H9 (cell line): ENCODE data around the gene COA8. TPM values are rescaled to one million over a fixed set of nuclear protein-coding genes. Genes with fewer than 3 reads are reported as not detected.

Source experiments
- DNase-seq: peaks from one replicate; pipeline ENCODE4 v3.0.0-alpha.2; 2017
- H2AFZ ChIP-seq: one replicate; pipeline ENCODE4 v1.6.1; 2013; ENCODE audit warnings: mild to moderate bottlenecking, low read length, control low read depth, moderate library complexity
- H2AK5ac ChIP-seq: 2 replicates; pipeline ENCODE4 v1.6.1; 2013; ENCODE audit warnings: low read length, control low read depth, mixed read lengths; ENCODE audit not compliant: insufficient read length
- H2BK120ac ChIP-seq: one replicate; pipeline ENCODE4 v1.6.1; 2013; ENCODE audit warnings: low read depth, mild to moderate bottlenecking, low read length, control low read depth, inconsistent platforms; ENCODE audit not compliant: poor library complexity, severe bottlenecking
- H2BK12ac ChIP-seq: 2 replicates; pipeline ENCODE4 v1.6.1; 2013; ENCODE audit warnings: low read length, control low read depth, mixed read lengths, low read depth; ENCODE audit not compliant: insufficient read length
- H2BK15ac ChIP-seq: 2 replicates; pipeline ENCODE4 v1.6.1; 2013; ENCODE audit warnings: low read depth, low read length, control low read depth
- H2BK20ac ChIP-seq: one replicate; pipeline ENCODE4 v1.6.1; 2013; ENCODE audit warnings: low read depth, mild to moderate bottlenecking, low read length, control low read depth, inconsistent platforms; ENCODE audit not compliant: poor library complexity, severe bottlenecking
- H2BK5ac ChIP-seq: 2 replicates; pipeline ENCODE4 v1.6.1; 2013; ENCODE audit warnings: low read length, control low read depth, mixed read lengths; ENCODE audit not compliant: insufficient read length
- H3K14ac ChIP-seq: 2 replicates; pipeline ENCODE4 v1.6.1; 2013; ENCODE audit warnings: low read length, control low read depth; ENCODE audit not compliant: insufficient read depth
- H3K18ac ChIP-seq: 2 replicates; pipeline ENCODE4 v1.6.1; 2013; ENCODE audit warnings: low read depth, mild to moderate bottlenecking, mixed read lengths, low read length, control low read depth; ENCODE audit not compliant: insufficient read length
- H3K23ac ChIP-seq: 2 replicates; pipeline ENCODE4 v1.6.1; 2013; ENCODE audit warnings: low read length, control low read depth, mixed read lengths, low read depth; ENCODE audit not compliant: insufficient read length
- H3K23me2 ChIP-seq: 2 replicates; pipeline ENCODE4 v1.6.1; 2013; ENCODE audit warnings: low read depth, mild to moderate bottlenecking, mixed read lengths, low read length, control low read depth; ENCODE audit not compliant: insufficient read length, poor library complexity, severe bottlenecking
- H3K27ac ChIP-seq: 2 replicates; pipeline ENCODE4 v1.5.1; 2013; ENCODE audit warnings: low read length, control low read depth, mixed read lengths, low read depth; ENCODE audit not compliant: insufficient read length
- H3K27me3 ChIP-seq: 2 replicates; pipeline ENCODE4 v1.6.1; 2013; ENCODE audit warnings: low read length, control low read depth, inconsistent platforms; ENCODE audit not compliant: insufficient read depth
- H3K4ac ChIP-seq: 2 replicates; pipeline ENCODE4 v1.6.1; 2013; ENCODE audit warnings: low read depth, mild to moderate bottlenecking, control low read depth, inconsistent platforms, low read length, moderate library complexity
- H3K4me1 ChIP-seq: 2 replicates; pipeline ENCODE4 v1.6.1; 2013; ENCODE audit warnings: low read length, control low read depth, inconsistent platforms; ENCODE audit not compliant: insufficient read depth
- H3K4me2 ChIP-seq: 2 replicates; pipeline ENCODE4 v1.6.1; 2013; ENCODE audit warnings: low read length, control low read depth, mixed read lengths; ENCODE audit not compliant: insufficient read length, insufficient read depth
- H3K56ac ChIP-seq: 2 replicates; pipeline ENCODE4 v1.6.1; 2013; ENCODE audit warnings: low read depth, mild to moderate bottlenecking, mixed read lengths, low read length, control low read depth; ENCODE audit not compliant: insufficient read length
- H3K79me1 ChIP-seq: 2 replicates; pipeline ENCODE4 v1.6.1; 2013; ENCODE audit warnings: low read depth, mild to moderate bottlenecking, moderate library complexity, low read length, control low read depth, inconsistent platforms; ENCODE audit not compliant: insufficient read depth, poor library complexity, severe bottlenecking
- H3K79me2 ChIP-seq: 2 replicates; pipeline ENCODE4 v1.6.1; 2013; ENCODE audit warnings: low read length, control low read depth, inconsistent platforms; ENCODE audit not compliant: insufficient read depth
- H3K9ac ChIP-seq: 2 replicates; pipeline ENCODE4 v1.6.1; 2013; ENCODE audit warnings: low read length, control low read depth, mixed read lengths; ENCODE audit not compliant: insufficient read length; ENCODE audit errors: extremely low read depth
- H3K9me3 ChIP-seq: one replicate; pipeline ENCODE4 v1.6.1; 2013; ENCODE audit warnings: low read depth, low read length, inconsistent platforms; ENCODE audit not compliant: control insufficient read depth
- H3T11ph ChIP-seq: one replicate; pipeline ENCODE4 v1.6.1; 2013; ENCODE audit warnings: mild to moderate bottlenecking, low read length, control low read depth, inconsistent platforms
- H4K20me1 ChIP-seq: one replicate; pipeline ENCODE4 v1.6.1; 2013; ENCODE audit not compliant: control insufficient read depth, insufficient read length, insufficient read depth
- H4K5ac ChIP-seq: 2 replicates; pipeline ENCODE4 v1.6.1; 2013; ENCODE audit warnings: low read depth, mild to moderate bottlenecking, mixed read lengths, low read length, control low read depth; ENCODE audit not compliant: insufficient read length
- H4K8ac ChIP-seq: replicated peaks from 2 replicates; pipeline ENCODE4 v1.6.1; 2013; ENCODE audit warnings: low read length, control low read depth, mixed read lengths, low read depth; ENCODE audit not compliant: insufficient read length
- H4K91ac ChIP-seq: 2 replicates; pipeline ENCODE4 v1.6.1; 2013; ENCODE audit warnings: low read depth, mild to moderate bottlenecking, moderate library complexity, mixed read lengths, low read length, control low read depth; ENCODE audit not compliant: insufficient read length
- H3K27ac Mint-ChIP-seq, 3 experiments: 2 replicates in 2 of 3; 3 replicates in 1 of 3; pipeline ENCODE4 v1.8.0; 2020 to 2021; ENCODE audit warnings: mixed read lengths in 3 of 3, mild to moderate bottlenecking in 1 of 3, moderate library complexity in 1 of 3
- H3K27me3 Mint-ChIP-seq: 2 replicates; pipeline ENCODE4 v1.8.0; 2021; ENCODE audit warnings: low read depth, mild to moderate bottlenecking, moderate library complexity, mixed read lengths
- H3K36me3 Mint-ChIP-seq, 3 experiments: 2 replicates in 2 of 3; 3 replicates in 1 of 3; pipeline ENCODE4 v1.8.0; 2020 to 2021; ENCODE audit warnings: low read depth in 3 of 3, mixed read lengths in 3 of 3; ENCODE audit not compliant: insufficient read depth in 1 of 3
- H3K4me1 Mint-ChIP-seq, 2 experiments: 2 replicates each; pipeline ENCODE4 v1.8.0; 2020; ENCODE audit warnings: mixed read lengths in 2 of 2
- H3K4me3 Mint-ChIP-seq, 2 experiments: 2 replicates in 1 of 2; 3 replicates in 1 of 2; pipeline ENCODE4 v1.8.0; 2020 to 2021; ENCODE audit warnings: mild to moderate bottlenecking in 2 of 2, mixed read lengths in 2 of 2, moderate library complexity in 1 of 2
- H3K9me3 Mint-ChIP-seq, 2 experiments: 2 replicates in 1 of 2; 3 replicates in 1 of 2; pipeline ENCODE4 v1.8.0; 2020; ENCODE audit warnings: mild to moderate bottlenecking in 2 of 2, mixed read lengths in 2 of 2, moderate library complexity in 1 of 2
- WGBS: extraction: QIAGEN DNeasy Blood & Tissue Kit; methylation state at CpG from one replicate; pipeline ENCODE4 v1.1.7; 2013; ENCODE audit warnings: missing lambda C conversion rate, low lambda C conversion rate, mixed read lengths; ENCODE audit not compliant: insufficient read length; ENCODE audit errors: extremely low coverage; 5-methylcytosine and 5-hydroxymethylcytosine counted together
- total RNA-seq: library from RNA; stranded (reverse); gene quantifications from 2 replicates; pipeline ENCODE4 v1.2.1, GENCODE V29; 2021
- TF ChIP-seq, protein P1 (sequence below): fragments of 200-600 bp; sonication (generic); conservative IDR thresholded peaks from 3 replicates; pipeline ENCODE4 v1.8.0; 2021; ENCODE audit warnings: antibody characterized with exemption, mild to moderate bottlenecking

The COA8 gene
- total RNA-seq, 1 experiment from 2014 or later = 45.5 TPM

DNA sequence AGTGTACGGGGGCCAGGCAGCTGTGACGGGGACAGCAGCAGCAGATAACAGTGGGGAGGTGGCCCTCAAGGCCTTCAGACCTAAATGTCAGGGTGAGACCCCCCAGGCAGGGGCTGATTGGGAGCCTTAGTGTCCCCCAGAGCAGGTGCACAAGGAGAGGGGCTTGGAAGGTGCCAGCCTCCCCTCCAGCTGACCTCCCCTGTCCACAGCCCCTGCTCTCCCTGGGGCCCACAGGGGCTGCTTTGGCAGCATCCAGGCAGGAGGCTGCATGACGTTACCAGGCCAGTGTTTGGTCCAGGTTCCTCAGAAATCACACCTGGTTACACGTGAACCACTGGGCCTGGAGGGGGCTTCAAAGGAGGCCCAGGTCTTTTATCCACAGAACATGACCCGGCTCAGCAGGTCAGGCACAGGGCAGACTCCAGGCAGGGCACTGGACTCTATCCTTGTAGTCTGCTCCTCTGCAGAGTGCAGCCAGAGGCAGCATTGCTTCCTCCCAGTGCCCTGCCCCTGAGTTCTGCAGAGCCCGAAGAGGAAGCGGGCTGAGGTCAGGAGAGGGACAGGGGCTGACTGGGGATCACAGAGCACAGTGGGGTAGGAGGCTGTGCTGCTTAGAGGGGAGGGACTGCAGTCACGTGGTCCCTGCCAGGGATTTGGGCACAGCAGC, 36.4 kb upstream of the COA8 start:
- H3K4me1 Mint-ChIP-seq = peaks cover 18 to 41% of the 10 kb centered on the region in 2 experiments
- peaks cover 4 to 5% of the 10 kb centered on the region in 2 experiments; a peak in 4 of 5 replicates for H3K9me3 Mint-ChIP-seq

More for the DNA sequence above, 36.4 kb upstream of the COA8 start:
- Histone ChIP-seq H3K23ac (no peak overlapping the region), H3K14ac (no peak overlapping the region), H2BK120ac (no peak overlapping the region), H2AFZ (no peak overlapping the region), H3K4ac (no peak overlapping the region), H3K27ac (no peak overlapping the region), H2BK20ac (no peak overlapping the region), H2AK5ac (no peak overlapping the region), H3K56ac (no peak overlapping the region), H3K4me2 (no peak overlapping the region), H3K23me2 (peaks cover 14% of the 10 kb centered on the region), H3K79me1 (peaks cover 13% of the 10 kb centered on the region), H3K9me3 (no peaks in the 10 kb centered on the region), H4K8ac (no peak overlapping the region), H4K91ac (no peak overlapping the region), H3K27me3 (peaks cover 7% of the 10 kb centered on the region; the same call in 1 of the 2 replicates), H2BK5ac (no peak overlapping the region), H3K4me1 (no peaks in the 10 kb centered on the region; the same call in 1 of the 2 replicates), H2BK15ac (no peak overlapping the region), H3K79me2 (peaks cover 10% of the 10 kb centered on the region; the same call in 1 of the 2 replicates), H3T11ph (no peak overlapping the region), H2BK12ac (no peak overlapping the region), H4K20me1 (peaks cover 4% of the 10 kb centered on the region), H3K9ac (no peak overlapping the region), H4K5ac (no peak overlapping the region), H3K18ac (no peak overlapping the region)
- WGBS = no CpG with 5 or more reads among the region's 8 CpGs
- Mint-ChIP-seq H3K4me3 (no peak overlapping the region), H3K27me3 (peaks cover 35% of the 10 kb centered on the region), H3K27ac (no peak overlapping the region; a peak in 1 of 7 replicates), H3K36me3 (peaks cover 1 to 8% (median 4%) of the 10 kb centered on the region in 3 experiments; a peak in 5 of 7 replicates)
- TF ChIP-seq, protein P1, sequence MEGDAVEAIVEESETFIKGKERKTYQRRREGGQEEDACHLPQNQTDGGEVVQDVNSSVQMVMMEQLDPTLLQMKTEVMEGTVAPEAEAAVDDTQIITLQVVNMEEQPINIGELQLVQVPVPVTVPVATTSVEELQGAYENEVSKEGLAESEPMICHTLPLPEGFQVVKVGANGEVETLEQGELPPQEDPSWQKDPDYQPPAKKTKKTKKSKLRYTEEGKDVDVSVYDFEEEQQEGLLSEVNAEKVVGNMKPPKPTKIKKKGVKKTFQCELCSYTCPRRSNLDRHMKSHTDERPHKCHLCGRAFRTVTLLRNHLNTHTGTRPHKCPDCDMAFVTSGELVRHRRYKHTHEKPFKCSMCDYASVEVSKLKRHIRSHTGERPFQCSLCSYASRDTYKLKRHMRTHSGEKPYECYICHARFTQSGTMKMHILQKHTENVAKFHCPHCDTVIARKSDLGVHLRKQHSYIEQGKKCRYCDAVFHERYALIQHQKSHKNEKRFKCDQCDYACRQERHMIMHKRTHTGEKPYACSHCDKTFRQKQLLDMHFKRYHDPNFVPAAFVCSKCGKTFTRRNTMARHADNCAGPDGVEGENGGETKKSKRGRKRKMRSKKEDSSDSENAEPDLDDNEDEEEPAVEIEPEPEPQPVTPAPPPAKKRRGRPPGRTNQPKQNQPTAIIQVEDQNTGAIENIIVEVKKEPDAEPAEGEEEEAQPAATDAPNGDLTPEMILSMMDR = no peak
- DNase-seq = no peak
